ENCODE results near the gene CC2D2A. TPM values are rescaled to one million over a fixed set of nuclear protein-coding genes. Genes with fewer than 3 reads are reported as not detected.
A peak's percentile ranks its signal among the peaks of the same experiment; 100 is the strongest.

CC2D2A gene
- total and polyA plus RNA-seq, 8 donors = 1.9 to 7.7 (median 3.9) TPM

GRCh38 chr4:15427701-15428100 is 42.0 kb upstream of the CC2D2A start, which contains the start of gene C1QTNF7:
Gene C1QTNF7 (plus strand): TSS chr4:15428033. CDS start chr4:15435744, 7,711 bp downstream.
- Histone ChIP-seq H3K27ac (no peak within 1 kb of the TSS), H3K9me3 (no peaks in the 10 kb centered on the region), H3K36me3 (no peaks in the 10 kb centered on the region), H3K4me1 (no peaks in the 10 kb centered on the region), H3K27me3 (no peaks in the 10 kb centered on the region), H3K4me3 (no peak within 1 kb of the TSS)
- WGBS, 2 donors = 60 to 72% methylated on average over 3 of the region's 3 CpGs
- FAIRE-seq (no peak), ATAC-seq (no peak), DNase-seq (no peak)
- intact Hi-C loops (cut with DNase I) = no loop called here
- TF ChIP-seq, protein P1, sequence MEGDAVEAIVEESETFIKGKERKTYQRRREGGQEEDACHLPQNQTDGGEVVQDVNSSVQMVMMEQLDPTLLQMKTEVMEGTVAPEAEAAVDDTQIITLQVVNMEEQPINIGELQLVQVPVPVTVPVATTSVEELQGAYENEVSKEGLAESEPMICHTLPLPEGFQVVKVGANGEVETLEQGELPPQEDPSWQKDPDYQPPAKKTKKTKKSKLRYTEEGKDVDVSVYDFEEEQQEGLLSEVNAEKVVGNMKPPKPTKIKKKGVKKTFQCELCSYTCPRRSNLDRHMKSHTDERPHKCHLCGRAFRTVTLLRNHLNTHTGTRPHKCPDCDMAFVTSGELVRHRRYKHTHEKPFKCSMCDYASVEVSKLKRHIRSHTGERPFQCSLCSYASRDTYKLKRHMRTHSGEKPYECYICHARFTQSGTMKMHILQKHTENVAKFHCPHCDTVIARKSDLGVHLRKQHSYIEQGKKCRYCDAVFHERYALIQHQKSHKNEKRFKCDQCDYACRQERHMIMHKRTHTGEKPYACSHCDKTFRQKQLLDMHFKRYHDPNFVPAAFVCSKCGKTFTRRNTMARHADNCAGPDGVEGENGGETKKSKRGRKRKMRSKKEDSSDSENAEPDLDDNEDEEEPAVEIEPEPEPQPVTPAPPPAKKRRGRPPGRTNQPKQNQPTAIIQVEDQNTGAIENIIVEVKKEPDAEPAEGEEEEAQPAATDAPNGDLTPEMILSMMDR (IDR thresholded peaks at IDR 0.05) = no peak

DNA sequence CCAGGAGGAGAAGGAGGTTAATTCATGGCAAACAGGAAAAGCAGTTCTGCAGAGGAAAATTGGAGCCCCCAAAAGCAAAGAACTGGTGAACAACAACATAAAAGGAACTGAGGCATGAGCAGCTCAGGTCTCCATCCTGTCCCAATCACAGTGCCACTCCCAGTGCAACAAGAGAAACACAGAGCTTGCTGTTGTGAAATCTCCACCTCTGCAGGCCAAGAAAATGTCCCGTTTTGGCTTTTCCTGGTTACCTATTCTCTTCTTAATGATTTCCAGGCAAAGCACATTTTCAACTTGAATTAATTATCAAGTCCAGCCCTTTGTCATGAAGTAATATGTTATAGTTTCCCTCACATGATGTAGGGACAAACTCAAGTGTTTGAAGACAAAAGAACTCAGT is 41.1 kb upstream of the CC2D2A start:
- intact Hi-C loops (cut with DNase I) = no loop called here
- no peak for FAIRE-seq
- H3K4me3 ChIP-seq = no peak overlapping the region

GRCh38 chr4:15434091-15434490 is 35.6 kb upstream of the CC2D2A start:
- Histone ChIP-seq H3K36me3 (no peaks in the 10 kb centered on the region), H3K4me3 (no peak overlapping the region), H3K27me3 (no peaks in the 10 kb centered on the region), H3K4me1 (no peaks in the 10 kb centered on the region), H3K9me3 (no peaks in the 10 kb centered on the region), H3K27ac (no peak overlapping the region)
- intact Hi-C loops (cut with DNase I) = no loop called here
- FAIRE-seq = no peak
- DNase-seq = no peak
- TF ChIP-seq, protein P1 (IDR thresholded peaks at IDR 0.05) = no peak
- no peak for ATAC-seq
- WGBS, 2 donors = 86 to 93% methylated on average over 2 of the region's 2 CpGs

More for the DNA sequence above, 41.1 kb upstream of the CC2D2A start:
- H3K9me3 ChIP-seq = no peaks in the 10 kb centered on the region
- peak in 1 of 4 donors; percentile 39 for ATAC-seq
- WGBS, 2 donors = 33% methylated on average over 1 of the region's 1 CpG
- H3K4me1 ChIP-seq = no peaks in the 10 kb centered on the region
- H3K36me3 ChIP-seq = no peaks in the 10 kb centered on the region
- no peak for DNase-seq
- TF ChIP-seq, protein P1 (IDR thresholded peaks at IDR 0.05) = no peak
- no peaks in the 10 kb centered on the region for H3K27me3 ChIP-seq
- H3K27ac ChIP-seq = no peak overlapping the region

- TF ChIP-seq, protein P1 (IDR thresholded peaks at IDR 0.05) = no peak
- Histone ChIP-seq H3K27ac (no peak overlapping the region), H3K4me3 (no peak overlapping the region), H3K27me3 (no peaks in the 10 kb centered on the region), H3K9me3 (no peaks in the 10 kb centered on the region), H3K4me1 (no peaks in the 10 kb centered on the region), H3K36me3 (no peaks in the 10 kb centered on the region)
- DNase-seq (no peak), FAIRE-seq (no peak), ATAC-seq (no peak)
- intact Hi-C loops (cut with DNase I) = no loop called here
- WGBS, 2 donors = 66 to 83% methylated on average over 2 of the region's 2 CpGs
These were observed 35.0 kb upstream of the CC2D2A start for GRCh38 chr4:15434676-15435075.

DNA sequence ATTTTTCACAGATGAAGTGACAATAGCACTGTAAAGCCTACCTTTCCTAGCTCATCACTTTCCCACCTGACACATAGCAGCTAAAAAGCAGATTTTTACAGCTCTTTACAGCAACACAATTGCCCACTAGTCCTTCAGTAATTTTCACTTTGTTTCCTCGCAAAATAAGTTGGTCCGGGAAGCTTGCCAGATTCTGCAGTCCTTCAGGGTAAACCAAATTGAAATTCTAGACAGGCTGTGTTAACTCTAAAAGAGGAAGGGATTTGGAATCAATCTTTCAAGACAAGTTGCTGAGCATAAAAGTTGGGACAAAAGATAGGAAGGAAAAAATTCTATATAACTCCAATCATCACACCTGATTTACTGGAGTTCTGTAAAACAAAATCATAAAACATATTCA is 33.2 kb upstream of the CC2D2A start:
- H3K4me3 ChIP-seq = no peak overlapping the region
- DNase-seq = no peak
- no peaks in the 10 kb centered on the region for H3K36me3 ChIP-seq
- TF ChIP-seq, protein P1 (IDR thresholded peaks at IDR 0.05) = no peak
- no peaks in the 10 kb centered on the region for H3K9me3 ChIP-seq
- H3K27me3 ChIP-seq = no peaks in the 10 kb centered on the region
- intact Hi-C loops (cut with DNase I) = no loop called here
- ATAC-seq = no peak
- no peak overlapping the region for H3K27ac ChIP-seq
- H3K4me1 ChIP-seq = no peaks in the 10 kb centered on the region
- no peak for FAIRE-seq
- 6 to 7% methylated on average over 2 of the region's 2 CpGs for WGBS, 2 donors

All from pancreas (tissue), 10 donors.